ENCODE data around the gene ANKRD42. TPM values are rescaled to one million over a fixed set of nuclear protein-coding genes. Genes with fewer than 3 reads are reported as not detected.

Gene ANKRD42
- total and polyA plus RNA-seq, 9 of the 15 experiments (the other 6 are each of a cell fraction or from before 2014, with no cell fraction given): 2.8 to 9.1 (median 6.1) TPM

DNA sequence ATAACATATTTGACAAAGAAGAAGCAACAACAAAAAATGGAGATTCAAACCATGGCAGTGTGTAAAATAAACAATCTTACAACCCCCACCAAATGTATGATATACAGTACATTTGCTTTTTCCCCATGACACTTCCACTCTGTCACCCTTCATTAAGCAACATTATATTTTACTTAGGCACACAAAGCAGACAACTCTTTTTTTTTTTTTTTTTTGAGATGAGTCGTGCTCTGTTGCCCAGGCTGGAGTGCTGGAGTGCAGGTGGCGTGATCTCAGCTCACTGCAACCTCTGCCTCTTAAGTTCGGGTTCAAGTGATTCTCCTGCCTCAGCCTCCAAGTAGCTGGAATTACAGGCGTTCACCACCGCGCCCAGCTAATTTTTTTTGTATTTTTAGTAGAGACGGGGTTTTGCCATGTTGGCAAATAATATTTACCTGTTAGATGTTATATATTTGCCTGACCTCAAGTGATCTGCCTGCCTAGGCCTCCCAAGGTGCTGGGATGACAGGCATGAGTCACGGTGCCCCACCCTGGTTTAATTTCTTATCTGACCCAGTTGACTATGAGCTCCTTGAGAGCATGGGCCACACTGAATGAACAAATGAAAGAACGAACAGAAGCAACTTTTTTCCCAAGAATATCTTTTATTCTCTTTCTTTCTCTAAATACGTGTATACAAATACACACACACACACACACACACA is 42.1 kb upstream of the ANKRD42 start (continued):
- TF ChIP-seq HOXB6 (CRISPR knock-in tag; IDR thresholded peaks at IDR 0.05; ENCODE audit: borderline replicate concordance) (no peak), TCF3 (CRISPR knock-in tag; IDR thresholded peaks at IDR 0.05) (no peak), ZZZ3 (IDR thresholded peaks at IDR 0.05) (no peak), TEAD1 (CRISPR knock-in tag; IDR thresholded peaks at IDR 0.05) (no peak), PHF21A (IDR thresholded peaks at IDR 0.05; ENCODE audit: borderline replicate concordance, low read depth) (no peak), ZNF311 (CRISPR knock-in tag; IDR thresholded peaks at IDR 0.05) (no peak), HDAC6 (IDR thresholded peaks at IDR 0.05; ENCODE audit: low read depth, low read length) (no peak), TAF9B (IDR thresholded peaks at IDR 0.05; ENCODE audit: partially characterized antibody) (no peak), MCM5 (IDR thresholded peaks at IDR 0.05; ENCODE audit: low read depth) (no peak), OTX1 (CRISPR knock-in tag; IDR thresholded peaks at IDR 0.05) (no peak), MED1 (CRISPR knock-in tag; IDR thresholded peaks at IDR 0.05; ENCODE audit: borderline replicate concordance) (no peak), RB1 (IDR thresholded peaks at IDR 0.05; ENCODE audit: low read depth) (no peak), SMC3 (conservative IDR thresholded peaks at IDR 0.05; ENCODE audit: insufficient read depth, low read depth, low read length) (no peak), ZFX (CRISPR knock-in tag; IDR thresholded peaks at IDR 0.05) (peak; percentile 38; the same call in 1 of the 2 replicates), RUNX1 (IDR thresholded peaks at IDR 0.05; ENCODE audit: low read depth) (no peak), NCOA6 (IDR thresholded peaks at IDR 0.05) (no peak), ZNF232 (CRISPR knock-in tag; IDR thresholded peaks at IDR 0.05) (no peak), DACH1 (IDR thresholded peaks at IDR 0.05; ENCODE audit: partially characterized antibody) (no peak), MYBL2 (IDR thresholded peaks at IDR 0.05; ENCODE audit: low read depth) (no peak), MYBL2 (CRISPR knock-in tag; IDR thresholded peaks at IDR 0.05; ENCODE audit: borderline replicate concordance) (no peak), ZNF3 (CRISPR knock-in tag; IDR thresholded peaks at IDR 0.05) (no peak), ZFP36 (IDR thresholded peaks at IDR 0.05; ENCODE audit: low read depth, low read length, partially characterized antibody) (no peak), ZNF146 (CRISPR knock-in tag; IDR thresholded peaks at IDR 0.05; ENCODE audit: unreplicated experiment) (no peak), MAFF (IDR thresholded peaks at IDR 0.05; ENCODE audit: low read length) (peak; percentile 19; the same call in 1 of the 2 replicates)
- TF ChIP-seq, protein P1, sequence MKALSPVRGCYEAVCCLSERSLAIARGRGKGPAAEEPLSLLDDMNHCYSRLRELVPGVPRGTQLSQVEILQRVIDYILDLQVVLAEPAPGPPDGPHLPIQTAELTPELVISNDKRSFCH (CRISPR knock-in tag; IDR thresholded peaks at IDR 0.05): no peak
- TF ChIP-seq, protein P1 (tag; IDR thresholded peaks at IDR 0.05): no peak
- TF ChIP-seq, protein P2, sequence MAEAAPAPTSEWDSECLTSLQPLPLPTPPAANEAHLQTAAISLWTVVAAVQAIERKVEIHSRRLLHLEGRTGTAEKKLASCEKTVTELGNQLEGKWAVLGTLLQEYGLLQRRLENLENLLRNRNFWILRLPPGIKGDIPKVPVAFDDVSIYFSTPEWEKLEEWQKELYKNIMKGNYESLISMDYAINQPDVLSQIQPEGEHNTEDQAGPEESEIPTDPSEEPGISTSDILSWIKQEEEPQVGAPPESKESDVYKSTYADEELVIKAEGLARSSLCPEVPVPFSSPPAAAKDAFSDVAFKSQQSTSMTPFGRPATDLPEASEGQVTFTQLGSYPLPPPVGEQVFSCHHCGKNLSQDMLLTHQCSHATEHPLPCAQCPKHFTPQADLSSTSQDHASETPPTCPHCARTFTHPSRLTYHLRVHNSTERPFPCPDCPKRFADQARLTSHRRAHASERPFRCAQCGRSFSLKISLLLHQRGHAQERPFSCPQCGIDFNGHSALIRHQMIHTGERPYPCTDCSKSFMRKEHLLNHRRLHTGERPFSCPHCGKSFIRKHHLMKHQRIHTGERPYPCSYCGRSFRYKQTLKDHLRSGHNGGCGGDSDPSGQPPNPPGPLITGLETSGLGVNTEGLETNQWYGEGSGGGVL (CRISPR knock-in tag; IDR thresholded peaks at IDR 0.05): no peak
